ENCODE results near the gene ABCC10.

- TF ChIP-seq CTCF (IDR thresholded peaks at IDR 0.05; ENCODE audit: low read length), result no peak
- no peak for TF ChIP-seq EZH2 (optimal IDR thresholded peaks at IDR 0.05; ENCODE audit: low read depth, low read length)
- no peak for TF ChIP-seq EZH2phosphoT487 (IDR thresholded peaks at IDR 0.05; ENCODE audit: low read length)
Measured at GRCh38 chr6:43491750-43492661, 64.7 kb downstream of the ABCC10 start.

Measured in MM.1S (cell line).